ENCODE results near the gene SDHAF3. TPM values are rescaled to one million over a fixed set of nuclear protein-coding genes. Genes with fewer than 3 reads are reported as not detected.
"Not testable (repeated sequence)": the region's sequence is repeated elsewhere in the genome, so short reads cannot be mapped to it uniquely, and the experiment has no call there.

SDHAF3 gene
- total RNA-seq, 2 donors from 2014 or later = 22.3 to 30.7 TPM

- Histone ChIP-seq H3K27ac (no peak overlapping the region), H3K4me3 (no peak overlapping the region)
- 86 to 89% methylated on average over 5 of the region's 5 CpGs for WGBS, 2 donors
These were observed 3.4 kb downstream of the SDHAF3 start for GRCh38 chr7:97120713-97121457.

GRCh38 chr7:97123115-97123514 is 5.6 kb downstream of the SDHAF3 start:
- H3K9me3 ChIP-seq; H3K27ac ChIP-seq; H3K4me3 ChIP-seq; ATAC-seq; intact Hi-C loops (cut with DNase I); H3K36me3 ChIP-seq (replicated peaks in 1 of 2; ENCODE audit: insufficient read depth in 1 of 2, low read depth in 2 of 2); DNase-seq; H3K27me3 ChIP-seq: not testable (repeated sequence)
- 40 to 85% methylated on average over 2 of the region's 2 CpGs for WGBS, 2 donors
- H3K4me1 ChIP-seq = peaks cover 10% of the 10 kb centered on the region

More at GRCh38 chr7:97120713-97121457, 3.4 kb downstream of the SDHAF3 start:
- no peaks in the 10 kb centered on the region for H3K36me3 ChIP-seq (replicated peaks in 1 of 2; ENCODE audit: insufficient read depth in 1 of 2, low read depth in 2 of 2)
- peaks cover 14% of the 10 kb centered on the region for H3K4me1 ChIP-seq
- ATAC-seq (no peak), DNase-seq (no peak)
- no peaks in the 10 kb centered on the region for H3K9me3 ChIP-seq
- no peak for TF ChIP-seq POLR2A (IDR thresholded peaks at IDR 0.05)
- no peak for TF ChIP-seq CTCF (IDR thresholded peaks at IDR 0.05)
- H3K27me3 ChIP-seq = no peaks in the 10 kb centered on the region
- intact Hi-C loops (cut with DNase I) = no loop called here

GRCh38 chr7:97126483-97127171 is 9.1 kb downstream of the SDHAF3 start:
- Histone ChIP-seq H3K4me1 (no peaks in the 10 kb centered on the region), H3K27me3 (no peaks in the 10 kb centered on the region), H3K36me3 (replicated peaks in 1 of 2; ENCODE audit: insufficient read depth in 1 of 2, low read depth in 2 of 2) (no peaks in the 10 kb centered on the region), H3K4me3 (no peak overlapping the region), H3K9me3 (no peaks in the 10 kb centered on the region), H3K27ac (no peak overlapping the region)
- ATAC-seq = no peak
- intact Hi-C loops (cut with DNase I) = no loop called here
- TF ChIP-seq POLR2A (IDR thresholded peaks at IDR 0.05) (no peak), CTCF (IDR thresholded peaks at IDR 0.05) (no peak)
- WGBS, 2 donors = 82 to 87% methylated on average over 13 to 15 of the region's 15 CpGs
- DNase-seq = no peak

GRCh38 chr7:97128736-97129135 is 11.2 kb downstream of the SDHAF3 start:
- no peaks in the 10 kb centered on the region for H3K36me3 ChIP-seq (replicated peaks in 1 of 2; ENCODE audit: insufficient read depth in 1 of 2, low read depth in 2 of 2)
- H3K4me3 ChIP-seq = no peak overlapping the region
- DNase-seq (no peak), ATAC-seq (no peak)
- WGBS, 2 donors = 92 to 100% methylated on average over 1 of the region's 1 CpG
- no peak overlapping the region for H3K27ac ChIP-seq
- TF ChIP-seq CTCF (IDR thresholded peaks at IDR 0.05) = no peak
- intact Hi-C loops (cut with DNase I) = no loop called here
- no peaks in the 10 kb centered on the region for H3K4me1 ChIP-seq
- H3K9me3 ChIP-seq = no peaks in the 10 kb centered on the region
- H3K27me3 ChIP-seq = no peaks in the 10 kb centered on the region

GRCh38 chr7:97130417-97131139 is 13.1 kb downstream of the SDHAF3 start:
- WGBS, 2 donors = 51 to 82% methylated on average over 5 to 6 of the region's 6 CpGs
- H3K27ac ChIP-seq = no peak overlapping the region
- intact Hi-C loops (cut with DNase I) = no loop called here

More at GRCh38 chr7:97130417-97131139, 13.1 kb downstream of the SDHAF3 start:
- no peaks in the 10 kb centered on the region for H3K9me3 ChIP-seq
- ATAC-seq (no peak), DNase-seq (no peak)
- H3K27me3 ChIP-seq = no peaks in the 10 kb centered on the region
- no peaks in the 10 kb centered on the region for H3K4me1 ChIP-seq
- no peaks in the 10 kb centered on the region for H3K36me3 ChIP-seq (replicated peaks in 1 of 2; ENCODE audit: insufficient read depth in 1 of 2, low read depth in 2 of 2)
- TF ChIP-seq CTCF (IDR thresholded peaks at IDR 0.05) (no peak), POLR2A (IDR thresholded peaks at IDR 0.05) (no peak)
- H3K4me3 ChIP-seq = no peak overlapping the region
